NCI-H748 (cell line): ENCODE data around the gene CNPY3.

ENCODE experiments used
- DNase-seq: peaks from one replicate; lab custom pipeline; 2025; ENCODE audit not compliant: unreplicated experiment; lab: John Stamatoyannopoulos, UW

The CNPY3 gene

GRCh38 chr6:42958125-42958524 is 28.8 kb downstream of the CNPY3 start:
- no peak for DNase-seq

DNA sequence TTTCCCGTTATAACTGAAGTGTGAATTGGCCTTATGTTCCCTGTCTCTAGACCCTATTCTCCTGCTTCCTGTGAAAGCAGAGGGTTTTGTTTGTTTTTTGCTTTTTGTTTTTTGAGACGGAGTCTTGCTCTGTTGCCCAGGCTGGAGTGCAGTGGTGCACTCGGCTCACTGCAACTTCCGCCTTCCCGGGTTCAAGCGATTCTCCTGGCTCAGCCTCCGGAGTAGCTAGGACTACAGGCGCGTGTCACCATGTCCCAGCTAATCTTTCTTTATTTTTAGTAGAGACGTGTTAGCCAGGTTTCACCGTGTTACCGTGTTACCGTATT is 30.6 kb downstream of the CNPY3 start:
- no peak for DNase-seq

- peak; percentile 90 for DNase-seq
These were observed 31.2 kb downstream of the CNPY3 start, which contains the start of gene GNMT for GRCh38 chr6:42960243-42961019. Gene GNMT (plus strand): TSS chr6:42960754. CDS start chr6:42960768, 14 bp downstream.

GRCh38 chr6:42961020-42961470 is 31.8 kb downstream of the CNPY3 start:
- DNase-seq: no peak

DNA sequence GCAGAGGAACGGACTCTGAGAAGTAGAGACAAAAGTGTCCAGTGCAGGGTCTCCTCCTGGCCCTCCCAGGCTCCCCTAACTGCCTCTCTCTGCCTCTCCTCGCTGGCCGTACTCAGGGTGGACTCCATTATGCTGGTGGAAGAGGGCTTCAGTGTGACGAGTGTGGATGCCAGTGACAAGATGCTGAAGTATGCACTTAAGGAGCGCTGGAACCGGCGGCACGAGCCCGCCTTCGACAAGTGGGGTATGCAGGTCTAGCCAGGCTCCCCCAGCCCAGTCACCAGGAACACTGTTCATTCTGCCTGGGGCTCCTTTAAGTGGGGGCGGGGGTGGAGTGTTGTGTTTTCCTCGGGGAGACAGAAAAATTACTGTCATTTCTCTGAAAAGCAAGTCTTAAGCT is 32.8 kb downstream of the CNPY3 start:
- DNase-seq: no peak

GRCh38 chr6:42962502-42963178 is 33.4 kb downstream of the CNPY3 start:
- DNase-seq: no peak

DNA sequence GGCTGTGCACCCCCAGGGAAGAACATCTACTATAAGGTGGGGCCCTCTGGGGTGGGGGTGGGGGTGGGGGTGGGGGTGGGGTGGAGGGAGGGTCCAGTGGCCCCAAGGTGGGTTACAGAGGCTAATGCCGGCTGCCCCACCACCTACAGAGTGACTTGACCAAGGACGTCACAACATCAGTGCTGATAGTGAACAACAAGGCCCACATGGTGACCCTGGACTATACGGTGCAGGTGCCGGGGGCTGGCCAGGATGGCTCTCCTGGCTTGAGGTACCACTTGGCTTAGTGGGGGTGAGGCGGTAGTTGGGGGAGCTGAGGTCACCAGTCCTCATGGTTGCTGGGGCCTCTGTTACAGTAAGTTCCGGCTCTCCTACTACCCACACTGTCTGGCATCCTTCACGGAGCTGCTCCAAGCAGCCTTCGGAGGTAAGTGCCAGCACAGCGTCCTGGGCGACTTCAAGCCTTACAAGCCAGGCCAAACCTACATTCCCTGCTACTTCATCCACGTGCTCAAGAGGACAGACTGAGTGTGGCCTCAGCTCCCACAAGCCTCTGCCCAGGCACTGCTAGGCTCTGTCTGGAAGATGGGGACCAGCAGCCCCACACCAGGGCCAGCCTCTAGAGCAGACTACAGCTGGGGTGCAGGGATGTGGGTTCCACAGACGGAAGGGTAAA is 34.0 kb downstream of the CNPY3 start:
- no peak for DNase-seq

DNA sequence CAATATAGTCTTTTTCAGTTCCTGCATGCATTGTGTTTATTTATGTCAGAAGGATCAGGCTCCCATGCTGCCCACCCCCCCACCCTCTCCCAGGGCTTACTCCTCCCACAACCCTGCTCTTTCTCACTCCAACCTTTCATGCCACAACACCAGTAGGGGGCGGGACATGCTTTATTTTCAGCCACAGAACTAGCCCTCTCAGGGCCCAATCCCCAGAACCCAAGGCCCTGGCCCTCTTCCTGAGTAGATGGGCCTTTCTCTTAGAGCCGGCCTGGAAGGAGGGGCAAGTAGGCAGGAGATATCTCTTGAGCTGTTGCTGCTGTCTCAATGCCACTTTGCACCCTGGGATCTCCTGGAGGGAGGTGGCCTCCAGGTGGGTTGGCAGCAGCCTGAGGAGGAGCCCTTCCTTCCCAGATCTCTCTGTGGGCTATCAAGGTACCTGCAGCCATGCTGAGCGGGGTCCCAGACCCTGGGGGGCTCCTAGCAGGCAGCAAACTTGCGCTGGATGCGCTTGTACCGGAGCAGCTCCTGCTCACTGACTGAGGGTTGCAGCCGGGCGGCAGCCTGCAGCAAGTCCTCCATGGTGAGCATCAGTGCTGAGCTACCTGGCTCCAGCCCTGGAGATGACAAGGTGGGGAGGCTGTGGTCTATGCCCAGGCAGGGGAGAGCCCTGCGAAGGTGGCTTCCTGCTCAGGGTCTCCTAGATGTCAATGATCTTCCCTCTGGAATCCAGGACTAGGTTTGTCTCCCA is 34.8 kb downstream of the CNPY3 start:
- peak; percentile 29 for DNase-seq

GRCh38 chr6:42966571-42966970 is 37.3 kb downstream of the CNPY3 start:
- DNase-seq: no peak

DNA sequence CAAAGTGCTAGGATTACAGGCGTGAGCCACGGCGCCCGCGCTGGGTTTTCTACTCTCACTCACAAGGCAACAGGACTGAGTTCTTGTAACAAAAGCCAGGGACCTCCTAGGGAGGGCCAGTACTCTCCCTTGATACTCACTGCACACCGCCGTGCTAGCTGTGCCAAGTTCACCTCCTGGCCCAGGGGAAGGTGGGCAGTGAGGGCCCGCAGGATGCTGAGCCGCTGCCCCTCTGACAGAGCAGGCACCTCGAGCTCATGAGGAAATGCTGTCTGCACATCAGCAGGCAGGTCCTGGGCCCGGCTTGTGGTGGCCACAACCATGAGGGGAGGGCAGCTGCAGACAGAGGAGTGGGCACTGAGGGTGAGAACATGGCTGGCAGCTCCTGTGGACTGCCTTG is 37.9 kb downstream of the CNPY3 start:
- DNase-seq: no peak

DNA sequence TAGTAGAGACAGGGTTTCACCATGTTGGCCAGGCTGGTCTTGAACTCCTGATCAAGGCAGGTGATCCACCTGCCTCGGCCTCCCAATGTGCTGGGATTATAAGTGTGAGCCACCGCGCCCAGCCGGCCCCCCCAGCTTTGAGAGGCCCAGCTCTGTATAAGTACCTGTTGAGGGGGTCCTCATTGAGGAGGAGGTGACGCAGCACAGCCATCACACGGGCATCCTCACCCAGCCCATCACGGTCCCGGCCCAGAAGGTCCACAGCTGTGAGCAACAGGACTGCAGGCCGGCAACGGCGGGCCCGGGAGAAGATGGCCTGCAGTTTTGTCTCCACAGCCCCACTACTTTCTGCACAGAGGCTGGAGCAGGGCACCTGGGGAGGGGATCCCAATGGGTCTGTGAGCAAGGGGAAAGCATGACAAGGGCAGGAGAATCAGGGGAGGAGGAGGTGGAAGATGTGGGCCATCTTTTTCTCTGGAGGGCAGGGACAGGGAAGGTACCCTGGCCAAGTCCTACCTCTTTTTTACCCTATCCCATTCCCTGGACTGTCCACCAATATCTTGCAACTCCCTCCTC is 38.9 kb downstream of the CNPY3 start:
- DNase-seq: no peak

GRCh38 chr6:42968783-42969182 is 39.5 kb downstream of the CNPY3 start:
- DNase-seq: no peak

DNA sequence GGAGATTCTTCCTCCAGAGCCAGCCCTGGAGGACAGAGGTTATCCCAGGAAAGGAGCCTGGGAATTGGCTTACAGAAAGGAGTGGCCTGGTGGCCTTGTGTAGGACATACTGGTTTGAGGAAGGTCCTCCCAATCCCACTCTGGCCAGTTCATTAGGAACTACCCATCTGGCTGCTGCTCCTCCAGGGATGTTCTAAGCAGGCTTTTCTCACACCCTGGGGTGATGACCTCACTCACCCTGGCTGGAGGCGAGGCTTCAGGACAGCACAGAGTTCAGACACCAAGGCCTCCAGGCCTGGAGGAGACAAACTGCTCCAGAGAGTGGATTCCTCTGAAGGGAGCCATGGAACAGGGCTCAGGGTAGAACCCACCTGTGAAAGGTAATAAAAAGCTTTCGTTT is 40.2 kb downstream of the CNPY3 start:
- no peak for DNase-seq

DNA sequence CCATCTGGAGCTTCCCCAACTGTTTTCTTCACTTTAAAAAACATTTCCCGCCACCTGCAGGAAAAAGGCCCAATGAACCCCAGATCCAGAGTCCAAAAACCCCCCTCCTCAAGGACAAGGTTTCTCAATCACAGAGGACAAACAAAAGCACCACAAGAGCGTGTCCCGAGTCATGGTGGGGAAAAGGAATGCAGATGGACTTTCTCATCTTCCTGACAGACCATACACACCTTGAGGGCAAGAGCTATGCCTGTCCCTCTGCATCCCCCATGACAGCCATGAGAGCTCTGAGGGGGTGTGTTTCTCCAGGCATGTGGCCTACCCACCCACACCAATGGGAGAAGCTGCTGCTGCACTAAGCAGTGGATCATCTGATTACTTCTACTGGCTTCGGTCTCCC is 40.7 kb downstream of the CNPY3 start:
- DNase-seq: no peak

- DNase-seq: no peak
These were observed 41.8 kb downstream of the CNPY3 start for GRCh38 chr6:42970871-42971612.

DNA sequence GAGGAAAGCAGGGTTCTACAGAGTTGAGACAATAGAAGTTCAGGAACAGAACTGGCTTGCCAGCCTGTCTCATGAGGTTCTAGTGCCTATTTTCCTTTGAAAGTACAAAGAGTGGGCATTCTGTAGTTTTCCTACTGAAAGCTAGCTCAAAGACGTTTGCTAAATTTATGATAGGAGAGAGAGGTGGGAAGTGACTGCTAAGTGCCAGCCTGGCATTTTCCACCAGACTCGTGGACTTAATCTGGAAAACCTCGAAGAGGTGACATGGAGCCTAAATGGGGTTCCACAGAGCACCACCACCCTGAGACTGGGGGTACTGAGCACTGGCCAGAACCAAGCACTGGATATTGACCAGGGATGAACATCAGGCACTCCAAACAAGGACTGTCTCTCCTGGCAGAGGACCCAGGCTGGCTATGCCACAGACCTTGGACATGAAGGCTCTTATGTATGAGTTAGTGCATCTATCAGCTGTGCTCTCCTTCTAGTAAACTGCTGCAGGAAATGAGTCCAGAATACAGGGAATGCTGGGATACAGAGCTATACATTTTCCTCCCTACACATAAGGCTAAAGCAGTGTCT is 42.6 kb downstream of the CNPY3 start:
- no peak for DNase-seq

GRCh38 chr6:42973926-42974325 is 44.6 kb downstream of the CNPY3 start:
- DNase-seq: no peak

- no peak for DNase-seq
These were observed 45.7 kb downstream of the CNPY3 start for GRCh38 chr6:42974919-42975505.

- DNase-seq: peak; percentile 47
These were observed 49.2 kb downstream of the CNPY3 start for GRCh38 chr6:42978487-42978838.
